Stimulated activated CD4-positive, alpha-beta T cell treated with anti-CD3 and anti-CD28 coated beads, TNF-alpha, amount 100 ng/mL, for 4 hours (primary cell): ENCODE measurements around the gene FRMD1.

Source experiments
- DNase-seq, 3 experiments: peaks; one replicate each; pipeline ENCODE4 v3.0.0-alpha.2; 2020; ENCODE audit warnings: low read depth in 3 of 3

FRMD1 gene

GRCh38 chr6:168111911-168112310 is 32.9 kb upstream of the FRMD1 start:
- no peak for DNase-seq

GRCh38 chr6:168110437-168110836 is 31.4 kb upstream of the FRMD1 start:
- no peak for DNase-seq

GRCh38 chr6:168109171-168109570 is 30.2 kb upstream of the FRMD1 start:
- no peak for DNase-seq

- no peak for DNase-seq
Observed at GRCh38 chr6:168107191-168107983, 28.4 kb upstream of the FRMD1 start.

- no peak for DNase-seq
Observed at GRCh38 chr6:168106633-168107005, 27.6 kb upstream of the FRMD1 start.

GRCh38 chr6:168105813-168106632 is 27.0 kb upstream of the FRMD1 start:
- DNase-seq, result no peak

GRCh38 chr6:168104636-168105035 is 25.6 kb upstream of the FRMD1 start:
- no peak for DNase-seq

GRCh38 chr6:168103050-168103830 is 24.2 kb upstream of the FRMD1 start:
- DNase-seq, result no peak

- no peak for DNase-seq
Observed at GRCh38 chr6:168102315-168102985, 23.4 kb upstream of the FRMD1 start.

GRCh38 chr6:168101590-168102314 is 22.7 kb upstream of the FRMD1 start:
- no peak for DNase-seq

- no peak for DNase-seq
Observed at GRCh38 chr6:168100803-168101589, 22.0 kb upstream of the FRMD1 start.

GRCh38 chr6:168100011-168100802 is 21.2 kb upstream of the FRMD1 start:
- DNase-seq, result no peak

- no peak for DNase-seq
Observed at GRCh38 chr6:168099201-168100010, 20.4 kb upstream of the FRMD1 start.

- no peak for DNase-seq
Observed at GRCh38 chr6:168098431-168098861, 19.4 kb upstream of the FRMD1 start.

- no peak for DNase-seq
Observed at GRCh38 chr6:168097621-168098430, 18.8 kb upstream of the FRMD1 start.

- DNase-seq, result no peak
Observed at GRCh38 chr6:168097221-168097620, 18.2 kb upstream of the FRMD1 start.

GRCh38 chr6:168096271-168096764 is 17.3 kb upstream of the FRMD1 start:
- no peak for DNase-seq
